ENCODE results near the gene PLXNB2. TPM values are rescaled to one million over a fixed set of nuclear protein-coding genes. Genes with fewer than 3 reads are reported as not detected.

Gene PLXNB2
- total and polyA plus RNA-seq, 2 of the 4 experiments (the other 2 are of a cell fraction): 73.1 to 202 TPM

- TF ChIP-seq NFE2L2 (IDR thresholded peaks at IDR 0.05; ENCODE audit: low read depth, low read length) (no peak), RCOR1 (IDR thresholded peaks at IDR 0.05; ENCODE audit: insufficient replicate concordance, low read length) (no peak), USF2 (IDR thresholded peaks at IDR 0.05; ENCODE audit: low read depth, low read length) (no peak), MAZ (IDR thresholded peaks at IDR 0.05; ENCODE audit: borderline replicate concordance, low read depth, low read length) (no peak), RAD21 (IDR thresholded peaks at IDR 0.05; ENCODE audit: low read length) (no peak), CEBPB (IDR thresholded peaks at IDR 0.05; ENCODE audit: low read depth, low read length) (no peak), BHLHE40 (IDR thresholded peaks at IDR 0.05; ENCODE audit: low read depth, low read length) (no peak), MXI1 (IDR thresholded peaks at IDR 0.05; ENCODE audit: borderline replicate concordance, low read depth, low read length) (no peak), SMC3 (IDR thresholded peaks at IDR 0.05; ENCODE audit: low read depth, low read length) (no peak), MAFK (IDR thresholded peaks at IDR 0.05; ENCODE audit: low read depth, low read length) (no peak)
- Histone ChIP-seq H4K8ac (ENCODE audit: low read depth in 2 of 2, low read length in 2 of 2) (no peak overlapping the region), H2BK15ac (ENCODE audit: low read depth, low read length) (no peak overlapping the region), H3K18ac (ENCODE audit: low read depth, low read length) (no peak overlapping the region), H2BK120ac (ENCODE audit: low read depth, low read length) (no peak overlapping the region), H3K9me3 (ENCODE audit: control insufficient read depth, insufficient read depth, low read length) (no peaks in the 10 kb centered on the region), H3K27ac (ENCODE audit: insufficient read depth, low read length) (no peak overlapping the region), H3K4me1 (ENCODE audit: control insufficient read depth, insufficient read depth, low read length) (peaks cover 2% of the 10 kb centered on the region; the same call in 1 of the 2 replicates), H3K23ac (ENCODE audit: low read depth, low read length) (peak overlapping the region; percentile 66), H4K20me1 (ENCODE audit: insufficient read depth, low read length) (peaks cover 5% of the 10 kb centered on the region; the same call in 1 of the 2 replicates), H3K4ac (ENCODE audit: low read depth, low read length) (no peak overlapping the region), H2AFZ (replicated peaks; ENCODE audit: low read length, poor library complexity) (peak overlapping the region; percentile 14), H3K79me1 (ENCODE audit: low read depth in 1 of 2, low read length in 2 of 2) (peaks cover 14 to 37% of the 10 kb centered on the region in 2 experiments), H3K9ac (ENCODE audit: low read depth, low read length) (no peak overlapping the region), H4K91ac (ENCODE audit: insufficient read depth, low read depth, low read length) (no peak overlapping the region), H2BK20ac (ENCODE audit: low read depth, low read length) (no peak overlapping the region), H2AK5ac (ENCODE audit: low read depth, low read length) (peak overlapping the region; percentile 87), H2BK5ac (ENCODE audit: low read depth, low read length, poor library complexity, severe bottlenecking) (peak overlapping the region; percentile 94), H3K36me3 (ENCODE audit: control insufficient read depth, insufficient read depth, low read length) (no peaks in the 10 kb centered on the region), H3K9me1 (ENCODE audit: insufficient read depth, low read length) (peaks cover 34% of the 10 kb centered on the region), H3K27me3 (ENCODE audit: control insufficient read depth, insufficient read depth, low read length) (no peaks in the 10 kb centered on the region), H3K14ac (replicated peaks; ENCODE audit: low read depth, low read length) (0 out of 2 replicates have a peak overlapping the region, but pooled peaks have one; percentile 32), H3K4me3 (ENCODE audit: insufficient read depth, low read depth, low read length) (no peak overlapping the region), H2AK9ac (replicated peaks; ENCODE audit: low read depth, low read length, poor library complexity) (peak overlapping the region; percentile 72), H4K5ac (ENCODE audit: low read depth, low read length) (no peak overlapping the region), H3K56ac (ENCODE audit: extremely low read depth, insufficient read depth, low read length) (no peak overlapping the region), H3K4me2 (ENCODE audit: low read depth, low read length) (no peak overlapping the region)
- intact Hi-C loops (cut with micrococcal nuclease) (no loop called here), dilution Hi-C loops (cut with HindIII; ENCODE audit: low sequenced_read_pairs, unreplicated experiment) (no loop called here), in situ Hi-C loops (cut with MboI; ENCODE audit: low sequenced_read_pairs) (no loop called here)
- ChIA-PET POLR2A (ENCODE audit: unreplicated experiment) (no interaction called here), CTCF (interaction anchor here (2.2 kb wide), 1 partner anchor 96 kb away, joined by 10 read pairs; no protein-coding TSS in a partner anchor)
- no peak for ATAC-seq (ENCODE audit: low read depth)
- no peak for DNase-seq
- BruUV-seq (replicated peaks): no TSS peak
- 93% methylated on average over 4 of the region's 12 CpGs; no CpG with 5 or more reads in 1 of the 2 experiments for WGBS, 2 experiments (ENCODE audit: extremely low coverage in 2 of 2, insufficient read length in 1 of 2)
Observed at GRCh38 chr22:50339945-50340879, 32.8 kb upstream of the PLXNB2 start.
